Posterior cingulate gyrus (tissue), 11 donors: Measurements from ENCODE around the gene WDHD1.
A peak's percentile ranks its signal among the peaks of the same experiment; 100 is the strongest.
"Not testable (repeated sequence)": the region's sequence is repeated elsewhere in the genome, so short reads cannot be mapped to it uniquely, and the experiment has no call there.

Source experiments
- DNase-seq, 10 donors: peaks; one replicate each; pipeline versions ENCODE4 v3.0.0 to v3.0.0-alpha.2; 2020 to 2021; ENCODE audit warnings: mixed read lengths in 3 of 10
- intact Hi-C: fragments of 100-400 bp; cut with DNase I; formaldehyde crosslinking; loops from one replicate; pipeline ENCODE4 v1.15.1; 2023

Gene WDHD1

DNA sequence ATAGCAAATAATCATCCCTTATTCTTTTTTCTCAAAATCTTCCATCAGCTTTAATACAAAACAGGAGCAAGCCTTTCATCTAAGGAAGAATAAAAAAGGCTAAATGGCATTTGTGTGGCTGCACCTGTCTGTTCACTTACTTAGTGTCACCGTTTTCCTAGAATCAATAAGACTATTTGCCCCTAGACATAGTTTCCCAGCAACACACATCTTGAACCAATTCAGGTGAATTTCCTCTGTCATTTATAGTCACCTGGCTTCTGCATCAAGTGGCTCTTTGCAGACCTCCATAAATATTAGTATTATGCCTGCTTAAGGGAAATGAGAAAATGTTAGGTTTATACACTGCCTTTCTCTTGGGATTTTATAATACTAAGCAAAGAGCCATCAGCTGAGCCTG is 106.8 kb downstream of the WDHD1 start:
- no peak for DNase-seq
- intact Hi-C loops = no loop called here

DNA sequence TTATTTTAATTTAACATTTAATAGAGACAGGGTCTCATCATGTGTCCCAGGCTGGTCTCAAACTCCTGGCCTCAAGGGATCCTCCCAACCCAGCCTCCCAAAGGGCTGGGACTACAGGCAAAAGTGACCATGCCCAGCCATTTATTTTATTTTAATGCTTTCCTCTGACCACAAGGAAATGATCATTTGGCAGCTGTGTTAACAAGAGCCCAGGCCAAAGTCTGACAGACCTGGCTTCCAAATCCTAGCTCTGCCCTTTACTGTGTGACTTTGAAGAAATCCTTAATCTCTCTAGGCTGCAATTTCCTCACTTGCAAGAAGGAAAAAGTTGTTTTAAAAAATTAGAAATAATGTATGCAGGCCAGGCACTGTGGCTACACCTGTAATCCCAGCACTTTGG is 107.6 kb downstream of the WDHD1 start:
- DNase-seq = no peak
- intact Hi-C loops = no loop called here

DNA sequence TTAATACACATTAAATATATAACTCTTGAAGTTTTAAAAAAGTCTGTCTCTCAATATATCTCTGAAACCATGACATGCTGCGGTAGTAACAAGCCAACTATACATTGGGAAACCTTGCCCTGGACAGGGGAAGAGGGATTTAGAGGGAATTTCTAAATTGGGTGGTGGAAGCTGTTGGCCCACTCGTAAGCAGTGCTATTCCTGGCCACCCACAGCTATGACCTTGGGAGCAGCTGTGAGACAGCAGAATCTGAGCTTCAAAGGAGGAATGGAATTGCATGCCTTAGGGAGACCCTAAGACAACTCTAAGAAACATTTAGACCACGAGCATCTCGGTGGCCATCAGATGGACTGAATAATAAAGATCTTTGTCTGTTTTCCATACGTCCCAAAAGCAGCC is 108.5 kb downstream of the WDHD1 start:
- intact Hi-C loops = no loop called here
- DNase-seq = no peak

DNA sequence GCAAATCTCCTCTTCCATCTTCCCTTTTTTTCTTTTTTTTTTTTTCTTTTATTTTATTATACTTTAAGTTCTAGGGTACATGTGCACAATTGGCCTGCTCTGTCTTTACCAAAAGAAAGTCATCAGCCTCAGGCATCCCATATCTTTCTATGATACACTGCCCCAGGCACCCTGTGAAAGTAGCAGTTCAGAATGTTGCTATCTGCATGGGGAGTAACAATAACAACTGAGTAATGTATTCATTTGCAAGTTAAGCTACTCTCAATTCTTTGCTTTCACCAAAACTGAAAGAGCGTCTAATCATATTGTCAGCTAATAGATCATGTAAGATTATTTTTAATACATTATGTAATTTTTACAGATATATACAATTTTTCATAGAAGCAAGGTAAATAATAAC is 110.8 kb downstream of the WDHD1 start:
- intact Hi-C loops = no loop called here
- no peak for DNase-seq

DNA sequence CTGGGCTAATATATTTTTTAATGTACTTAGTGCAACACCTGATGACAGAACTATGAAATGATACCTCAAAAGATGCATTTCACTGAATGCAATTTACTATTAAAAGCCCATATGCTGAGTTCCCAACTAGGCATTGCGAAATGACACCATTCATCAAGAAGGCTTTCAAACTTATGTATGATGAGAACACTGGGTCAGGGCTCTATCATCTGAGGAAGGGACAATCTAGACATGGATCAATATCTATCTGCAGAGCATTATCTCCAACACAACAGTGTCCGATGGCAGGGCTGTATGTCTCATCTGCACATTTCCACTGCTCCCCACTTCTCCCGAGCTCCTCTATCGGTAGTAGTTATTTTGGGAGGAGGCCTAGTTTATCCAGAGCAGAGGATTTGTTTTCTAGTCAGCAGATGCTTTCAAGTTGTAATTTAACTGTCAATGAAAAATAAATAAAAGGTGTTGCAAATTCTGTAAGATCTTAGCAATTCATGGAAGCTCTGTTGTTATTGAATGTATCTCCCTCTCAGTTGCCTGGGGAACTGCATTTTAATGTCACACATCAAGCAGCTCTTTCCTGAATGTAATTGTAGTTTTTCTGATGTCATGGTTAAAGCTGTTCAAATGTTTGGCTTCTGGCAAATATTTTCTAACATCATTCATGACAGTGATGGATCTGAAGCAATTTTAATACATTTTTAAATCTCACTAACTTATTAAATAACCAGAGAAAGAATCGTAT is 116.9 kb downstream of the WDHD1 start:
- intact Hi-C loops = loop anchor here (10.0 kb wide), 1 partner anchor 345 kb away; the partner anchor contains the start of gene SAMD4A
- DNase-seq = no peak

DNA sequence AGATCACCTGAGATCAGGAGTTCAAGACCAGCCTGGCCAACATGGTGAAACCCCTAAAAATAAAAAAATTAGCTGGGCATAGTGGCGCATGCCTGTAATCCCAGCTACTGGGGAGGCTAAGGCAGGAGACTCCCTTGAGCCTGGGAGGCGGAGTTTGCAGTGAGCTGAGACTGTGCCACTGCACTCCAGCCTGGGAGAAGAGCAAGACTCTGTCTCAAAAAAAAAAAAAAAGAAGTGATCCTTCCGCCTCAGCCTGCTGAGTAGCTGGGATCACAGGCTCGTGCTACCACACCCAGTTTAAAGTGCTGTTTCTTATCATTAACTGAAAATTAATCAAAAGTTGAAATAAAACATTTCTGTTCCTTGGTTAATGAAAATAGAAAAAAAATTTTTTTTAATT is 117.9 kb downstream of the WDHD1 start:
- DNase-seq = not testable (repeated sequence)
- intact Hi-C loops = loop anchor here (10.0 kb wide), 1 partner anchor 344 kb away; the partner anchor contains the start of gene SAMD4A

DNA sequence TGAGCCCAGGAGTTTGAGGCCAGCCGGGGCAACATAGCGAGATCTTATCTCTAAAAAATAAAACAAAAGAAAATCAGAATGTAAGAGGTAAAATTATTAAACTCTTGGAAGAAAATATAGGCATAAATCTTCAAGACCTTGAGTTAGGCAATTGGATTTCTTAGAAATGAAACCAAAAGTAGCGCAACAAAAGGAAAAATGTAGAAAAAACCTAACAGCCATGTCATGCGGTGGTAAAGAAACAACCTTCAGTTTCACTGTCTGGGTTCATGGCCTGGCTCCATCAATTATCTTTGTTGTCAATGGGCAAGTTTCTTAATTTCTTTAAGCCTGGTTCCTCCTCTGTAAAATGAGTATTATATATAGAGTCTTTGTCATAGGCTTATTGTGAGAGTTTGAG is 118.7 kb downstream of the WDHD1 start:
- no peak for DNase-seq
- intact Hi-C loops = loop anchor here (10.0 kb wide), 1 partner anchor 343 kb away; the partner anchor contains the start of gene SAMD4A

DNA sequence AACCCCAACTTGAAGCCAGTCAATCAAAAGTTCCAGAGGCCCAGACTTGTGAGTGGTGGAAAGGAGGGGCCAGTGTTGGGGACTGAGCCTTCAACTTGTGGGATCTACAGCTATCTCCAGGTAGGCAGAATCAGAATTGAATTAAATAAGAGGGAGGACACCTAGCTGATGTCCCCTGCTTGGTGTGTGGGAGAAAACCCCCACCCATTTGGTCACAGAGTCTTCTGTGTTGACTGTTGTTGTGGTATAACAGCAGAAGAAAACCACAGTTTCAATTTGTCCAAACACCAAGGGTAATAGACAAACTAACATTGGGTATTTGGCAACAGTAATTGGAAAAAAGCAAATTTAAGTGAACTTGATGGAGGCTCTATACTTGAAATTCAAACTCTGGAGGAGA is 120.8 kb downstream of the WDHD1 start:
- intact Hi-C loops = loop anchor here (10.0 kb wide), 1 partner anchor 341 kb away; the partner anchor contains the start of gene SAMD4A
- DNase-seq = no peak

DNA sequence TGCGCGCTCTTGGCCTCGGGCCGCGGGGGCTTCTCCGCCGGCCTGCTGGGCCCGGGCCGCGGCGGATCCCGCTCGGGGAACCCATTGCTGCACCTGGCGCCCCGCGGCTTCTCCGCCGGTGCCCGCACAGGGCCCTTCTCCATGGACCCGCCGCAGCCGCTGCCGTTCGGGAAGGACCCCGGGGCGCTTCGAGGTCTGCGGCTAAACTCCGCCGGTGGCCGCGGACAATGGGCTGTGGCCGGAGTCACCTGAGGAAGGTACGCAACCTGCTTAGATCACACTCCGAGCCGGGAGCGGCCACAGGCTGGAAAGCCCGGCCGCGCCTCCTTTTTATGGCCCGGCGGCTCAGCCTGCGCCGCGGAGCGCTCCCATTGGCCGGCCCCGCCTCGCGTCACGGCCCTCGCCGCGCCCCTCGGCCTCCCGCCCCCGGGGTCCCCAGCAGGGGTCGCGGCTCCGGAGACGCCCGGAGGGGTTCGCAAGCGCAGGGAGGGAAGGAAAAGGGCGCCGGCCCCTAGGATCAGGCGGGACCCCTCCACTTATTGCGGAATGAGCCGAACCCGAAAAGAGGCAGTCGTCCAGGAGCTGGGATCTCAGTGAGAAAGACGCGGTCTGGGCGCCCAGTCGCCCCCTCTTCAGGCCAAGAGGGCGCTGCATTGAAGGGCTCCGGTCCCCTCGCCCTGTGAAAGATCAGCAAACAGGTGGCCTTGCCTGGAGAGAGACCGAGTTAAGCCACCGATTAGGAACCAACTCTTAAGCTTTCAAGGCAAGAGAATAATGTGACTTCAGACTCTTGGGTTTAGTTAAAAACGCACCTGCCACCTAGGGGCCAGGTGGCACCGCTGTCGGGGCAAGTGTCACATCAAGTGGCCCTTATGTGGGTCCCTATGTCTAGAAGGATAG is 124.1 kb downstream of the WDHD1 start, which contains the start of gene GCH1:
GCH1 (minus strand) TSS at position 306 of the 900 bp plus-strand sequence; CDS start at position 143, 163 bp downstream.
- intact Hi-C loops = loop anchor here (10.0 kb wide), 1 partner anchor 338 kb away; the partner anchor contains the start of gene SAMD4A
- peak in 8 of 10 donors; percentile 23 to 92 (median 48) for DNase-seq

DNA sequence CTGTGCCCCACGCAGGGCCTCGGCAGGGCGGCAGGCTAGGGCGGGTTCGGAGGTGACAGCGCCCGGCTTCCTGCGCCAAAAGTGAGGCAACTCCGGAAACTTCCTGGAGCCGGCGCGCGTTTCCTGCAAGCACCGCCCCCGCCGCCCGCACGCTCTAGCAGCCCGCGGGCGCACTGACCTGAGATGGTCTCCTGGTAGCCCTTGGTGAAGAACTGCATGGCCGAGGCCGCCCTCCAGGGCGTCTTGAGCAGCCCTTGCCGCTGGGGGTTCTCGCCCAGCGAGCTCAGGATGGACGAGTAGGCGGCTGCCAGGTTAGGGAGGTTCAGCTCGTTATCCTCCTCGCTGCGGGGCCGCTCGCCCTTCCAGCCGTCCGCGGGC is 124.8 kb downstream of the WDHD1 start:
- peak in 7 of 10 donors; percentile 26 to 91 (median 32) for DNase-seq
- intact Hi-C loops = loop anchor here (10.0 kb wide), 1 partner anchor 337 kb away; the partner anchor contains the start of gene SAMD4A

DNA sequence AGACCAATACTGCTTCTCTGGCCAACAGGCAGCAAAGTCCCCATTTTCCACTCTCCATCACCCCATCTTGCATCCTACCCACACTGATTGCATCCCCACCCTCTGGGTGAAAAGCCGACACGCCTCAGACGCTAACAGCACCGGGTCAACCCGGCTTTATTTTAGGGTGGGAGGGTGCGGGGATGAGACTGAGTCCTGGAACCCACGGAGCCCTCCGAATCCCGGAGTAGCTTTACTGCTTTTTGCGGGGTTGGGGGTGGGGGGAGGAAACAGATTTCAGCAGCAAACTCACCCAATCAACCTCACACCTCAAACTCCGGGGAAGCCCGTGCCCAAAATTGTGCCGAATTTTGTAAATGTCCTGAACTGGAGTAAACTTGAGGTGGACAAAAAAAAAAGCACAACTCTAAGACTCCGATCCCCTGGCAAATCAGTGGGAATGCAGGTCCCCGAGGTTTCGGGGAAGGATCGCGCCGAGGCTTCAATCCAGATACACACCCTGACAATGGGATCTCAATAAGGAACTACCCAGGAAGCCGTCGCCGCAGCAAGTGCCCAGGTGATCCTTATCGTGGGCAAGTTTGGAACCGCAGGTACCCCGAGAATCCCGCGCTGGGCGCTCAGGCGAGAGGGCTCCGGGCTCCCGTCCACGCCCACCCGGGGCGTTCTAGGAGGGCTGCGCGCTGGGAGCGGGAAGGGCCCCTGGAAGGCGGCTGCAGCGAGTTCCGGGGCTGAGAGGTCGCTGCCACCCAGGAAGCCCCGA is 125.3 kb downstream of the WDHD1 start:
- intact Hi-C loops = loop anchor here (10.0 kb wide), 1 partner anchor 337 kb away; the partner anchor contains the start of gene SAMD4A
- DNase-seq = peak in 1 of 10 donors; percentile 69

DNA sequence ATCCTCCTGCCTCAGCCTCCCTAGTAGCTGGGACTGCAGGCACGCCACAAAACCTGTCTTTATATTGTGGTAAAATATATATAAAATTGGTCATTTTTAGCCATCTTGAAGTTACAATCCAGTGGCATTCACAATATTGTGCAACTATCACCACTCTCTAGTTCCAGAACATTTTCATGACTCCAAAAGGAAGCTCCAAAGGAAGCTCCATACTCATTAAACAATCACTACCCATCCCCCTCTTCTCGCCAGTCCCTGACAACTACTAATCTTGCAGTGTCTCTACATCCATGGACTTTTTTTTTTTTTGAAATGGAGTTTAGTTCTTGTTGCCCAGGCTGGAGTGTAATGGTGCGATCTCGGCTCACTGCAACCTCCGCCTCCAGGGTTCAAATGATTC is 127.3 kb downstream of the WDHD1 start:
- no peak for DNase-seq
- intact Hi-C loops = no loop called here

DNA sequence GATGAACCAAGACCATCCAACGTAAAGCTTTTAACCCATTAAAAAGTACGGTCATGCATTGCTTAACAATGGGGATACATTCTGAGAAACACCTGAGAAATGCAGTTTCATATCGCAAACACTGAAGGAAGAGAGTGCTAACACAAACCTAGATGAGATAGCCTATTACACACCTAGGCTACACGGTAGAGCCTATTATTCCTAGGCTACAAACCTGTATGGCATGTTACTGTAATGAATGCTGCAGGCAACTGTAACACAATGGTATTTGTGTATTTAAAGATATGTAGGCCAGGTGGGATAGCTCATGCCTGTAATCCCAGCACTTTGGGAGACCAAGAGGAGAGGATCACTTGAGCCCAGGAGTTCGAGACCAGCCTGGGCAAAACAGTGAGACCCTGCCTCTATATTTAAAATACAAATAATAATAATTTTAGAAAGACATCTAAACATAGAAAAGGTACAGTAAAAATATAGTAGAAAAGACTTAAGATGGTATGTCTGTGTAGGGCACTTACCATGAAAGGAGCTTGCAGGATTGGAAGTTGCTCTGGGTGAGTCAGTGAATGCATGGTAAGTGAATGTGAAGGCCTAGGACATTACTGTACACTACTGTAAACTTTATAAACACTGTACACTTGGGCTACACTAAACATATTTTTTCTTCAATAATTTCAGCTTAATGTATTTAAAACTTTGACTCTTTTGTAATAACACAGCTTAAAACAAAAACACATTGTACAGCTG is 128.9 kb downstream of the WDHD1 start:
- DNase-seq, intact Hi-C loops: not testable (repeated sequence)

DNA sequence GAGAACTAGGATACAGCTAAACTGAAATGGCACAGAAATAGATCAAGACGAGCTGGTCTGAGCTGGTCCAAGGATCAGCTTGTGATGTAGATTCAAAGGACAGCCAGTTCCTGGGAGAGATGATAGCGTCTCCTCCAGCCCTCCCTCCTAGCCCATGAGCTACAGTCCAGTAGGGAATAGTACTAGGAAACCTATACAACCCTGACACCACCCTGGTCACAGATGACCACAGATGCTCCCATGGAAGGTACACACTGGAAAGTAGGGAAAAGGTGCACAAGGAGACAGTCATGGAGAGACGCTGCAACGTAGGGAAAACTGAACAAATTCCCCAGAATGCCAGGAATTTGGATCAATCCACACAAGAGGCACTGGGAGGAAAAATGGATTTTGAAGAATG is 131.2 kb downstream of the WDHD1 start:
- intact Hi-C loops = no loop called here

DNA sequence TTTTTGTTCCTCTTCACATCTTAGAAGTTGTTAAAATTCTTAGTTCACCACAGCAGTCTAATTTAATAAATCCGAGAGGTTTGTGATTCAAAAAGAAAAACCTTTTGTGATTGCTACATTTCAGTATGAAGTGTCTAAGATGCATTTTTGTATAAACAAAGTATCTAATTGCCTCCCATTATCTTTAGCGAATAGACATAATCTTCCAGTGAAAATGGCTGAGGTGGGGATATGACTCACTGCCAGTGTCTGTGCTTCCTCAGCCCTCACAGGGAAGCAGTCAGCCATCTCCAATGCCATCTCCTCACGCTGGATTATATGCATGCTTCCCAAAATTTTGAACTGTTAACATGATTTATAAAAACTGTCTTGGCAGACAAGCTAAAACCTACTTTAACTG is 131.9 kb downstream of the WDHD1 start:
- DNase-seq = no peak
- intact Hi-C loops = no loop called here

More for the DNA sequence above, 131.2 kb downstream of the WDHD1 start:
- DNase-seq = no peak

DNA sequence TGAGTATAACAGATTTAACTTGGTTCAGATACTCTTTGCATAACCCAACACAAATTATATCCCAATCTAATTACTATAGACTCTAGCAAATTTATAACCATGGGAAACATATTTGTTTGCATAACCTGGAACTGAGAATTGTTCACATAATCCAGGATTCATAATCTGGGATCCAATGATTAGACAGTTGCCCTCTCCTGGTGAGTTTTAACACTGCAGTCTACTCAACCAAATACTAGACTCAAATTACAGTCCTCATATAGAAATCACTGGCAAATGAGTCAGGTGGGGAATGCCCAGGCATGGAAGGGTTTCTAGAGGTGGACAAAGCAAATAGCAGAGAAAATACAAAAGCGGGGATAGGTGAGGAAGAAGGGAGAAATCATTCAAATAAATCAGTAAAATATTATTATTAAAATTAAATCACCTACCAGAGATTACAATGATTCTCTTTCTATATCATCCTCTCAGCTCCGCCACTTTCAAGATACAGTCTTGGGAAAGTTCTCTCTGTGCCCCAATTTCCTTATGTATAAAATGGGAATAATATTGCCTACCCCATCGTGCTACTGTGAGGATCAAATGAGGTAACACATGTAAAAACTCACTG is 133.6 kb downstream of the WDHD1 start:
- intact Hi-C loops = no loop called here
- DNase-seq = no peak

DNA sequence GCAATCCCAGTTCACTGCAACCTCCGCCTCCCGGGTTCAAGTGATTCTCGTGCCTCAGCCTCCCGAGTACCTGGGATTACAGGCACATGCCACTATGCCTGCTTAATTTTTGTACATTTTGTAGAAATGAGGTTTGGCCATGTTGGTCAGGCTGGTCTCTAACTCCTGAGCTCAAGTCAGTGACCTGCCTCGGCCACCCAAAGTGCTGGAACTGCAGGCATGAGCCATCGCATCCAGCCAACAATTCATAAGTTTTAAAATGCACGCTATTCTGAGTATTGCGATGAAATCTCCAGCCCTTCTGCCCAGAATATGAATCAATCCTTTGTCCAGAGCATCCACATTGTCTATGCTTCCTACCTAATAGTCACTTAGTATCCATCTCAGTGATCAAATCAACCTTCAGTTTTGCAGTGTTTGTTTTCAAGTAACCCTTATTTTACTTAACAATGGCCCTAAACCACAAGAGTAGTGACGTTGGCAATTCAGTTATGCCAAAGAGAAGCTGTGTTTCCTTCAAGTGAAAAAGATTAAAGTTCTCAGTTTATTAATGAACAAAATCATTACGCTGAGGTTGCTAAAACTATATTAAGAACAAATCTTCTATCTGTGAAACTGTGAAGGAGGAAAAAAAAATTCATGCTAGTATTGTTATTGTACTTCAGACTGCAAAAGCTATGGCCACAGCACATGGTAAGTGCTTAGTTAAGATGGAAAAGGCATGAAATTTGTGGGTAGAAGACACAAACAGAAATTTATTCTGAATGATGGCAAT is 135.2 kb downstream of the WDHD1 start:
- no peak for DNase-seq
- intact Hi-C loops = no loop called here

DNA sequence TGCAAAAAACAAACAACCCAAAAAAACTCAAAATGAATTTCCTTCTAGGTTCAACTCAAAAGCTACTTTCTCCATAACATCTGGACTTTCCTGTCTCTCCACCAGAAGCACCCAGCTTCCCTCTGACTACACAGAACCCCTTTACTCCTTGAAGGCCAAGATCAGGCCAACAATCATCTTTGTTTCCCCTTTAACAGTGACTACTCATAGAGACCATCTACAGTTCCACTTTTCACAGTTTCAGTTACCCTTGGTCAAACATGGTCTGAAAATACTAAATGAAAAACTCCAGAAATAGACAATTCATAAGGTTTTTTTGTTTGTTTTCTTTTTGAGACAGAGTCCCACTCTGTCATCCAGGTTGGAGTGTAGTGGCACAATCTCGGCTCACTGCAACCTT is 136.1 kb downstream of the WDHD1 start:
- DNase-seq = no peak
- intact Hi-C loops = no loop called here
